Smooth muscle cell of bladder (primary cell): Measurements from ENCODE around the gene IFT88. TPM values are rescaled to one million over a fixed set of nuclear protein-coding genes. Genes with fewer than 3 reads are reported as not detected.

Experiments
- total RNA-seq: library from RNA; depleted of rRNA; stranded (reverse); fragments of >200 nt; gene quantifications from 2 replicates; pipeline ENCODE4 v1.2.3, GENCODE V29; 2014

The IFT88 gene, protein sequence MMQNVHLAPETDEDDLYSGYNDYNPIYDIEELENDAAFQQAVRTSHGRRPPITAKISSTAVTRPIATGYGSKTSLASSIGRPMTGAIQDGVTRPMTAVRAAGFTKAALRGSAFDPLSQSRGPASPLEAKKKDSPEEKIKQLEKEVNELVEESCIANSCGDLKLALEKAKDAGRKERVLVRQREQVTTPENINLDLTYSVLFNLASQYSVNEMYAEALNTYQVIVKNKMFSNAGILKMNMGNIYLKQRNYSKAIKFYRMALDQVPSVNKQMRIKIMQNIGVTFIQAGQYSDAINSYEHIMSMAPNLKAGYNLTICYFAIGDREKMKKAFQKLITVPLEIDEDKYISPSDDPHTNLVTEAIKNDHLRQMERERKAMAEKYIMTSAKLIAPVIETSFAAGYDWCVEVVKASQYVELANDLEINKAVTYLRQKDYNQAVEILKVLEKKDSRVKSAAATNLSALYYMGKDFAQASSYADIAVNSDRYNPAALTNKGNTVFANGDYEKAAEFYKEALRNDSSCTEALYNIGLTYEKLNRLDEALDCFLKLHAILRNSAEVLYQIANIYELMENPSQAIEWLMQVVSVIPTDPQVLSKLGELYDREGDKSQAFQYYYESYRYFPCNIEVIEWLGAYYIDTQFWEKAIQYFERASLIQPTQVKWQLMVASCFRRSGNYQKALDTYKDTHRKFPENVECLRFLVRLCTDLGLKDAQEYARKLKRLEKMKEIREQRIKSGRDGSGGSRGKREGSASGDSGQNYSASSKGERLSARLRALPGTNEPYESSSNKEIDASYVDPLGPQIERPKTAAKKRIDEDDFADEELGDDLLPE
- 13.8 and 15.2 TPM in 2 replicates for total RNA-seq

DNA sequence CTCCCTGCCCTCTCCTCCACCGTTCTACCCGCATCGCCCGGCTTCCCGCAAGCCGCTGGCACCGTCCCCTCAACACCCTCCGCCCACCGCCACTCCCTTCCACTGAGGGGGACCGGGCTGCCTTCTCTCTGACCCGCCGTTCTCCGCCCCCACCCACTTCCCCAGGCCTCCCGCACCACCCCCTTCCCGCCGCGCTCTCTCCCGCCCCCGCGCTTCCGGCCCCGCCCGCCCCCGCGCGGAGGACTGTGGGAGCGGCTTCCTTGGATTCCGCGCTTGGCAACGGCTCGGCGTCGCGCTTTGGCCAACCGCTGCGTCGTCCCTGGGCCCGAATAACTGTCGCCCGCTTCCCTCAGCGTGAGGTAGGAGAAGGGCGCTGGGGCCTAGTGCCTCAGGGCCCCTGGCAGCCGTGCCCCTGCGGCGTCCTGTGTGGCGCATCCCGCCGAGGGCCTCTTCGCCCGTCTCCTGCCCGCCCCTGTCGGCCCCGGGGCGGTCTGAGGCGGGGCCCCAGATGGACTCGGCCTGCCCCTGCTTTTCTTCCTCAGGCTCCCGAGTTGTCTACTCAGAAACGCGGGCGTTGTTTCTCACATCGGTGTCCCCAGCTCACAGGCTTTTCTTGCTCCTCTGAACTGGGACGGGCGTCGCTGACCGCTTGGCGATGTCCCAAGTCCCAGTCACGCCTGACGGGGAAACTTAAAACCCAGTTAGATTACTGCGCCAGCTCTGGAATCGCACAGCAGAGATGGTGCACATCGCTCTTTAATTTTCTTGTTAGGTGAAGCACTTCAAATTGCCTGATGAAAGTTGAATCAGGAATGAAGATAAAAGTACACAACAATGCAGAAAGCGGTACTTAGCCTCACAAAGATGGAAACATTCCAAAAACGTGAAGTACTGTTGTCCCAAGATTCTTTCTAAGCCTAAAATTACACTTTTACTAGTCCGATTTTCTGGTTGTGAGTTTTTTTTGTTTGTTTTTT, at the start of gene IFT88:
Gene IFT88 (plus strand): TSS at position 260 of the 977 bp plus-strand sequence. CDS start 7,229 bp downstream, outside the sequence.

DNA sequence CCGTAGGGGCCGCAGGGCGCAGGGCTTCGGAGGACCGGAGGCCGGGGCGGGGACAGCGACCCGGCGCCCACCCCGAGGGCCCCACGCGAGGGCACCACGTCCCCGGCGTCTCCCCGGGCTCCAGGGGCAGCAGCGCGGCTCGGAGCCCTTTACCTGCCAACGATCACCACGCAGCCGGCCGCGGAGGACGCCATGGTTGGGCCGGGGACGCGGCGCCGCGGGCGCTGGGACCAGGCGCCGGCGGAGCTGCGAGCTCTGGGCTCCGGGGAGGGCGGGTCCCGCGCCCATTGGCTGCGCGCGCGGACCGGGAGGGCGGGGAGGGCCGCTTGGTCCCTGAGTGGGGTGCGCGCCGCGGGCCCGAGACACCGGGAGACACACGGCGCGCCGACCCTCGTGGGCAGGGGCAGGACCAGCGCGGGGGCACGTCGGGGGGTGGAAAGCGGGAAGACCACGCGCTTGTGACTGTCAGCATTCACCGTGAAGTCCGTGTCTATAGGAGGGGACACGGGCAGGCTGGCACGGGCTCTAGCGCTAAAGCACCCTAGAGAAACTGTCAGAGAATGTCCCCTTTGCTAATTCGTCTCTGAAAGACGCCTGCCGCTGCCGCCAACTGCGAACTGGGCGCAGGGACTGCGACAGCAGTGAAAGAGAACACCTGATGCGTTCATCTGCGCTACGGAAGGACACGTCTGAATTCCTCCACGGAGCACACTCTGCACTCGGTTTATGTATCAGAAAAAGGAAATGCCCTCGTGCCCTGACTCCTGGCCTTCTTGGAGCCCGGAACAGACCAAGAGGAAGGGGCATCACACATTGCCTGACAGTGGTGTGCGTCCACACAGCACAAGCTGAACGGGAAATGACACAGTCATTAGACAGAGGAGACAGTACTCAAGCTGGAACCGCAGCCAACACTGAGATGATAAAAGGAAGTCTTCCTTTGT, 41.1 kb upstream of the IFT88 start, which contains the start of gene CRYL1:
Gene CRYL1 (minus strand): TSS at position 257 of the 944 bp plus-strand sequence. CDS start 63 bp downstream, at position 194.

DNA sequence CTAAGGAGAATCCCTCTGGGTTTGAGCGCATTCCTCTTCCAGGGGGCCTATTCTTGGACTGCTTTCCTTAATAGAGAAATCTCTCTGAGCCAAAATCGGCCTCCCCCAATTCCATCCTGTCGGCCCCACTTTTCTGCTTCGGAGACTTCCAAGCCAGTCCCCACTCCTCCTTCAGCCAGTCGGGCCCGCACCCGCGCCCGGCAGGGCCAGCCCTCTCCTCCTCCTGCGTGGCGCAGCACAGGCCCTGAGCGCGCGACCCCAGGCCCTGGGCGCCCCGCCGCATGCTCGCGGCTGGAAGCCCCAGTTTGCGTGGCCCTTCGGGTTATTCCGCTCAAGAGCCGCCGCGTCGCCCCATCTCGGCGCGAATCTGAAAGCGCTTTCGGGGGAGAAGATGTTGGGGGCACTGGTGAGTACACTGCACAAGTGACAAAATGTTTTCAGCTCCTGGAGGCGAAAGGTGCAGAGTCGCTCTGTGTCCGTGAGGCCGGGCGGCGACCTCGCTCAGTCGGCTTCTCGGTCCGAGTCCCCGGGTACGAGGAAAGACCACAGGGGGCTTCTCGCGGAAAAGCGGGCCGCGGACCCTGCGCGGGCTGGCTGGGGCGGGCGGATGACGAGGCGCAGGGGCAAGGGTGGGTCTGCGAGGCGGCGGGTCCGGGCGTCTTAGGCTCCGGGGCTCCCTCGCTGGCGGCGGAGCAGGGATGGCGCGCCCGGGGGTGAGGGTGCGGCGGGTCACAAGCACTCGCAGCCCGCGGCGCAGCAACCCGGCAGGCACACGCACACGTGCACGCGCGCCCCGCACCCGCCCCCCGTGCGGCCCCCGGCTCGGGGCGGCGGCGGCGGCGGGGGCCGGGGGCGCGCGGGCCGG, 136.2 kb downstream of the IFT88 start, which contains the start of gene IL17D:
Gene IL17D (plus strand): TSS at position 785 of the 865 bp plus-strand sequence. CDS start 303 bp downstream, outside the sequence.

Other genes with a start within 250 kb of the IFT88 start
- 22.2 TPM in 2 replicates for gene CRYL1, start 41.3 kb upstream of the IFT88 start, total RNA-seq
- gene IL17D, start 136.5 kb downstream of the IFT88 start, total RNA-seq, result 1.3 and 2.6 TPM in 2 replicates
- gene EEF1AKMT1, start 206.8 kb downstream of the IFT88 start, total RNA-seq, result 7.7 and 8.1 TPM in 2 replicates